ENCODE measurements around the gene TMOD4. TPM values are rescaled to one million over a fixed set of nuclear protein-coding genes. Genes with fewer than 3 reads are reported as not detected.

The TMOD4 gene
- total RNA-seq, 1 experiment from 2014 or later: 1.3 TPM

- Histone ChIP-seq H3K36me3 (ENCODE audit: control insufficient read depth, insufficient read depth, low read length) (no peaks in the 10 kb centered on the region), H3K27me3 (replicated peaks; ENCODE audit: control insufficient read depth, insufficient read depth, low read length) (no peaks in the 10 kb centered on the region), H3K9me3 (no peaks in the 10 kb centered on the region), H3K4me1 (peaks cover 11% of the 10 kb centered on the region), H3K4me3 (ENCODE audit: low read depth, low read length) (no peak overlapping the region)
- H3K9me3 Mint-ChIP-seq (ENCODE audit: unreplicated experiment): no peaks in the 10 kb centered on the region
- no peak for TF ChIP-seq CTCF (IDR thresholded peaks at IDR 0.05; ENCODE audit: insufficient read depth in 1 of 2, low read depth in 1 of 2, low read length in 1 of 2, severe bottlenecking in 1 of 2, unreplicated experiment in 1 of 2)
- ChIA-PET CTCF (interaction anchor here (1.1 kb wide), 1 partner anchor 43 kb away, joined by 4 read pairs; no protein-coding TSS in a partner anchor), POLR2A (interaction anchor here (0.6 kb wide), 1 partner anchor 96 kb away, joined by 3 read pairs; the partner anchor contains the start of gene C1orf56)
- H3K4me3 Mint-ChIP-seq (ENCODE audit: unreplicated experiment): no peak overlapping the region
- peaks cover 12% of the 10 kb centered on the region for H3K4me1 Mint-ChIP-seq (ENCODE audit: low read depth, unreplicated experiment)
- intact Hi-C loops (cut with micrococcal nuclease; ENCODE audit: unreplicated experiment): no loop called here
- DNase-seq: no peak
- peaks cover 4% of the 10 kb centered on the region for H3K36me3 Mint-ChIP-seq (ENCODE audit: insufficient read depth, unreplicated experiment)
- no peaks in the 10 kb centered on the region for H3K27me3 Mint-ChIP-seq (ENCODE audit: insufficient read depth, unreplicated experiment)
- no peak overlapping the region for H3K27ac Mint-ChIP-seq (ENCODE audit: unreplicated experiment)
- BruUV-seq (replicated peaks): no TSS peak
Measured at GRCh38 chr1:151143057-151143435, 32.7 kb downstream of the TMOD4 start.

- Mint-ChIP-seq H3K4me1 (ENCODE audit: low read depth, unreplicated experiment) (peaks cover 7% of the 10 kb centered on the region), H3K36me3 (ENCODE audit: insufficient read depth, unreplicated experiment) (peaks cover 4% of the 10 kb centered on the region), H3K4me3 (ENCODE audit: unreplicated experiment) (no peak overlapping the region), H3K27ac (ENCODE audit: unreplicated experiment) (no peak overlapping the region), H3K27me3 (ENCODE audit: insufficient read depth, unreplicated experiment) (no peaks in the 10 kb centered on the region), H3K9me3 (ENCODE audit: unreplicated experiment) (no peaks in the 10 kb centered on the region)
- H3K27me3 ChIP-seq (replicated peaks; ENCODE audit: control insufficient read depth, insufficient read depth, low read length): no peaks in the 10 kb centered on the region
- no peak for TF ChIP-seq CTCF (IDR thresholded peaks at IDR 0.05; ENCODE audit: insufficient read depth in 1 of 2, low read depth in 1 of 2, low read length in 1 of 2, severe bottlenecking in 1 of 2, unreplicated experiment in 1 of 2)
- H3K9me3 ChIP-seq: no peaks in the 10 kb centered on the region
- no peak overlapping the region for H3K4me3 ChIP-seq (ENCODE audit: low read depth, low read length)
- peaks cover 6% of the 10 kb centered on the region for H3K4me1 ChIP-seq
- no peak for DNase-seq
- intact Hi-C loops (cut with micrococcal nuclease; ENCODE audit: unreplicated experiment): no loop called here
- H3K36me3 ChIP-seq (ENCODE audit: control insufficient read depth, insufficient read depth, low read length): no peaks in the 10 kb centered on the region
- ChIA-PET CTCF (interaction anchor here (1.1 to 1.3 kb wide), 2 partner anchors 11 to 43 kb away, joined by 4 read pairs; no protein-coding TSS in a partner anchor), POLR2A (no interaction called here)
- BruUV-seq (replicated peaks): no TSS peak
Measured at GRCh38 chr1:151142411-151143056, 33.2 kb downstream of the TMOD4 start.

- no peak overlapping the region for H3K27ac Mint-ChIP-seq (ENCODE audit: unreplicated experiment)
- no peaks in the 10 kb centered on the region for H3K4me1 ChIP-seq
- CTCF ChIA-PET: interaction anchor here (0.6 kb wide), 1 partner anchor 142 kb away, joined by 4 read pairs; no protein-coding TSS in a partner anchor
- DNase-seq: no peak
- no peaks in the 10 kb centered on the region for H3K36me3 Mint-ChIP-seq (ENCODE audit: insufficient read depth, unreplicated experiment)
- no peaks in the 10 kb centered on the region for H3K27me3 ChIP-seq (replicated peaks; ENCODE audit: control insufficient read depth, insufficient read depth, low read length)
- POLR2A ChIA-PET: no interaction called here
- H3K27me3 Mint-ChIP-seq (ENCODE audit: insufficient read depth, unreplicated experiment): no peaks in the 10 kb centered on the region
- no peaks in the 10 kb centered on the region for H3K9me3 ChIP-seq
- no peaks in the 10 kb centered on the region for H3K36me3 ChIP-seq (ENCODE audit: control insufficient read depth, insufficient read depth, low read length)
- intact Hi-C loops (cut with micrococcal nuclease; ENCODE audit: unreplicated experiment): no loop called here
- H3K4me1 Mint-ChIP-seq (ENCODE audit: low read depth, unreplicated experiment): no peaks in the 10 kb centered on the region
- no peaks in the 10 kb centered on the region for H3K9me3 Mint-ChIP-seq (ENCODE audit: unreplicated experiment)
- no TSS peak for BruUV-seq (replicated peaks)
- H3K4me3 ChIP-seq (ENCODE audit: low read depth, low read length): no peak overlapping the region
- no peak for TF ChIP-seq CTCF (IDR thresholded peaks at IDR 0.05; ENCODE audit: insufficient read depth in 1 of 2, low read depth in 1 of 2, low read length in 1 of 2, severe bottlenecking in 1 of 2, unreplicated experiment in 1 of 2)
- no peak overlapping the region for H3K4me3 Mint-ChIP-seq (ENCODE audit: unreplicated experiment)
Measured at GRCh38 chr1:151137789-151138188, 38.0 kb downstream of the TMOD4 start.
